IMR-90 (cell line): Measurements from ENCODE around the gene UBE3B. TPM values are rescaled to one million over a fixed set of nuclear protein-coding genes. Genes with fewer than 3 reads are reported as not detected.

Source experiments
- ATAC-seq: fragments of 200-7000 bp; cut with Tn5 transposase; 2 replicates; pipeline ENCODE4 v1.9.1; 2020; ENCODE audit warnings: low read depth, mild to moderate bottlenecking, moderate library complexity
- BruUV-seq: library from RNA; stranded (reverse); fragments of 400-500 nt; replicated peaks from 2 replicates; lab custom pipeline; 2021; lab: Mats Ljungman, UMichigan
- CTCF ChIA-PET: fragments of 300-600 bp; formaldehyde crosslinking; extraction: SDS; loops from one replicate; lab custom pipeline; 2021; ENCODE audit warnings: antibody characterized with exemption; lab: Yijun Ruan, JAX
- POLR2A ChIA-PET: fragments of 300-600 bp; sonication (Branson Sonifier 250); formaldehyde crosslinking; loops from one replicate; lab custom pipeline; 2022; ENCODE audit warnings: antibody characterized with exemption; ENCODE audit not compliant: unreplicated experiment; lab: Charles Lee
- DNase-seq: peaks from one replicate; pipeline ENCODE4 v3.0.0; 2013
- H2AFZ ChIP-seq: replicated peaks from 2 replicates; pipeline ENCODE3; 2013; ENCODE audit warnings: low read length, mild to moderate bottlenecking; ENCODE audit not compliant: poor library complexity
- H2AK5ac ChIP-seq: 2 replicates; pipeline ENCODE4 v1.6.1; 2013; ENCODE audit warnings: low read depth, low read length, inconsistent platforms
- H2AK9ac ChIP-seq: replicated peaks from 2 replicates; pipeline ENCODE3; 2013; ENCODE audit warnings: mild to moderate bottlenecking, low read depth, low read length, moderate library complexity; ENCODE audit not compliant: poor library complexity
- H2BK120ac ChIP-seq: 2 replicates; pipeline ENCODE4 v1.6.1; 2013; ENCODE audit warnings: low read depth, low read length, inconsistent platforms
- H2BK15ac ChIP-seq: 3 replicates; pipeline ENCODE4 v1.6.1; 2013; ENCODE audit warnings: low read depth, low read length, inconsistent platforms
- H2BK20ac ChIP-seq: 2 replicates; pipeline ENCODE4 v1.6.1; 2013; ENCODE audit warnings: low read depth, mild to moderate bottlenecking, inconsistent platforms, low read length, moderate library complexity
- H2BK5ac ChIP-seq: 2 replicates; pipeline ENCODE4 v1.6.1; 2013; ENCODE audit warnings: mild to moderate bottlenecking, low read depth, low read length, inconsistent platforms; ENCODE audit not compliant: poor library complexity, severe bottlenecking
- H3K14ac ChIP-seq: replicated peaks from 2 replicates; pipeline ENCODE4 v1.6.1; 2013; ENCODE audit warnings: low read depth, low read length, inconsistent platforms
- H3K18ac ChIP-seq: 2 replicates; pipeline ENCODE4 v1.6.1; 2013; ENCODE audit warnings: low read depth, low read length, control low read depth
- H3K23ac ChIP-seq: 2 replicates; pipeline ENCODE4 v1.6.1; 2013; ENCODE audit warnings: low read depth, low read length, inconsistent platforms
- H3K27ac ChIP-seq: 2 replicates; pipeline ENCODE4 v1.5.1; 2013; ENCODE audit warnings: mild to moderate bottlenecking, control low read depth, low read length; ENCODE audit not compliant: insufficient read depth
- H3K27me3 ChIP-seq: 2 replicates; pipeline ENCODE4 v1.6.1; 2013; ENCODE audit warnings: low read length; ENCODE audit not compliant: control insufficient read depth, insufficient read depth
- H3K36me3 ChIP-seq: 2 replicates; pipeline ENCODE4 v1.6.1; 2013; ENCODE audit warnings: low read length, mixed read lengths; ENCODE audit not compliant: control insufficient read depth, insufficient read depth
- H3K4ac ChIP-seq: 2 replicates; pipeline ENCODE4 v1.6.1; 2013; ENCODE audit warnings: low read depth, low read length, inconsistent platforms
- H3K4me1 ChIP-seq: 2 replicates; pipeline ENCODE4 v1.6.1; 2013; ENCODE audit warnings: low read length, mixed read lengths; ENCODE audit not compliant: control insufficient read depth, insufficient read depth
- H3K4me2 ChIP-seq: 2 replicates; pipeline ENCODE4 v1.6.1; 2013; ENCODE audit warnings: low read depth, mild to moderate bottlenecking, control low read depth, low read length, moderate library complexity
- H3K4me3 ChIP-seq: 2 replicates; pipeline ENCODE4 v1.5.1; 2013; ENCODE audit warnings: low read depth, mild to moderate bottlenecking, control low read depth, low read length, moderate library complexity; ENCODE audit not compliant: insufficient read depth
- H3K56ac ChIP-seq: 2 replicates; pipeline ENCODE4 v1.6.1; 2013; ENCODE audit warnings: low read length, inconsistent platforms; ENCODE audit not compliant: insufficient read depth; ENCODE audit errors: extremely low read depth
- H3K79me1 ChIP-seq, 2 experiments: 2 replicates each; pipeline ENCODE4 v1.6.1; 2013; ENCODE audit warnings: low read length in 2 of 2, inconsistent platforms in 1 of 2, low read depth in 1 of 2
- H3K9ac ChIP-seq: 2 replicates; pipeline ENCODE4 v1.6.1; 2013; ENCODE audit warnings: low read depth, low read length, control low read depth
- H3K9me1 ChIP-seq: 2 replicates; pipeline ENCODE4 v1.6.1; 2013; ENCODE audit warnings: low read length, inconsistent platforms; ENCODE audit not compliant: insufficient read depth
- H3K9me3 ChIP-seq: 2 replicates; pipeline ENCODE4 v1.6.1; 2013; ENCODE audit warnings: low read length; ENCODE audit not compliant: control insufficient read depth, insufficient read depth
- H4K20me1 ChIP-seq: 2 replicates; pipeline ENCODE4 v1.6.1; 2013; ENCODE audit warnings: low read length, inconsistent platforms; ENCODE audit not compliant: insufficient read depth
- H4K5ac ChIP-seq: 2 replicates; pipeline ENCODE4 v1.6.1; 2013; ENCODE audit warnings: mild to moderate bottlenecking, low read depth, low read length, control low read depth
- H4K8ac ChIP-seq, 2 experiments: 2 replicates each; pipeline ENCODE4 v1.6.1; 2013; ENCODE audit warnings: low read depth in 2 of 2, low read length in 2 of 2, control low read depth in 1 of 2, inconsistent platforms in 1 of 2
- H4K91ac ChIP-seq: 2 replicates; pipeline ENCODE4 v1.6.1; 2013; ENCODE audit warnings: low read depth, low read length, inconsistent platforms; ENCODE audit not compliant: insufficient read depth
- FOS ChIP-seq: fragments of 150-350 bp; IDR thresholded peaks from 2 replicates; pipeline ENCODE4 v1.6.1; 2016; ENCODE audit warnings: low read depth, low read length
- MAFK ChIP-seq: IDR thresholded peaks from 2 replicates; pipeline ENCODE4 v1.6.1; 2012; ENCODE audit warnings: low read depth, low read length, improper control_type of control experiment
- MAZ ChIP-seq: IDR thresholded peaks from 2 replicates; pipeline ENCODE4 v1.6.1; 2012; ENCODE audit warnings: low read depth, mild to moderate bottlenecking, low read length, improper control_type of control experiment, moderate library complexity, borderline replicate concordance
- MXI1 ChIP-seq: IDR thresholded peaks from 2 replicates; pipeline ENCODE4 v1.6.1; 2012; ENCODE audit warnings: low read depth, mild to moderate bottlenecking, low read length, moderate library complexity, borderline replicate concordance
- POLR2A ChIP-seq: IDR thresholded peaks from 2 replicates; pipeline ENCODE4 v1.6.1; 2012; ENCODE audit warnings: mild to moderate bottlenecking, low read depth, low read length
- RAD21 ChIP-seq: IDR thresholded peaks from 2 replicates; pipeline ENCODE4 v1.6.1; 2012; ENCODE audit warnings: low read length, improper control_type of control experiment
- RCOR1 ChIP-seq: IDR thresholded peaks from 2 replicates; pipeline ENCODE4 v1.6.1; 2012; ENCODE audit warnings: mild to moderate bottlenecking, low read length, improper control_type of control experiment; ENCODE audit not compliant: insufficient replicate concordance
- RFX5 ChIP-seq: IDR thresholded peaks from 2 replicates; pipeline ENCODE4 v1.8.0; 2012; ENCODE audit warnings: low read depth, mild to moderate bottlenecking, low read length, moderate library complexity
- WGBS, 2 experiments: methylation state at CpG; one replicate each; pipeline versions ENCODE4 v1.1.5 to v1.1.7; 2013; ENCODE audit warnings: missing lambda C conversion rate in 2 of 2; ENCODE audit not compliant: insufficient read length in 1 of 2; ENCODE audit errors: extremely low coverage in 2 of 2; 5-methylcytosine and 5-hydroxymethylcytosine counted together
- dilution Hi-C: fragments of 300-500 bp; cut with HindIII; formaldehyde crosslinking; loops from one replicate; pipeline ENCODE4 v1.14.3; 2018; ENCODE audit warnings: low sequenced_read_pairs; ENCODE audit not compliant: unreplicated experiment
- in situ Hi-C: fragments of 300-500 bp; cut with MboI; formaldehyde crosslinking; loops from 3 replicates; pipeline ENCODE4 v1.14.3; 2019; ENCODE audit warnings: low sequenced_read_pairs, inconsistent platforms, mixed read lengths
- intact Hi-C: fragments of 100-400 bp; cut with micrococcal nuclease; formaldehyde crosslinking; loops from 2 replicates; pipeline ENCODE4 v1.10.0; 2022
- polyA plus RNA-seq, 3 experiments: library from polyadenylated mRNA; depleted of rRNA; stranded (reverse); fragments of >200 nt; gene quantifications; 2 replicates each; pipeline ENCODE4 v1.2.3, GENCODE V29; 2012; ENCODE audit warnings: low replicate concordance in 1 of 3
- total RNA-seq: library from RNA; depleted of rRNA; stranded (reverse); fragments of >200 nt; gene quantifications from 2 replicates; pipeline ENCODE4 v1.2.3, GENCODE V29; 2012
- TF ChIP-seq, protein P1 (sequence below): conservative IDR thresholded peaks from 2 replicates; pipeline ENCODE4 v1.5.1; 2012; ENCODE audit warnings: mild to moderate bottlenecking, low read depth, low read length, improper control_type of control experiment
- TF ChIP-seq, protein P2 (sequence below): fragments of 150-350 bp; IDR thresholded peaks from 2 replicates; pipeline ENCODE4 v1.6.1; 2017; ENCODE audit warnings: mild to moderate bottlenecking, antibody characterized with exemption, low read length, low read depth
- TF ChIP-seq, protein P3 (sequence below): fragments of 150-350 bp; IDR thresholded peaks from 2 replicates; pipeline ENCODE4 v1.6.1; 2016; ENCODE audit warnings: low read depth, mild to moderate bottlenecking, low read length, moderate library complexity, borderline replicate concordance

The UBE3B gene
- total and polyA plus RNA-seq, 2 of the 4 experiments (the other 2 are of a cell fraction) = 18.8 to 24.9 TPM

DNA sequence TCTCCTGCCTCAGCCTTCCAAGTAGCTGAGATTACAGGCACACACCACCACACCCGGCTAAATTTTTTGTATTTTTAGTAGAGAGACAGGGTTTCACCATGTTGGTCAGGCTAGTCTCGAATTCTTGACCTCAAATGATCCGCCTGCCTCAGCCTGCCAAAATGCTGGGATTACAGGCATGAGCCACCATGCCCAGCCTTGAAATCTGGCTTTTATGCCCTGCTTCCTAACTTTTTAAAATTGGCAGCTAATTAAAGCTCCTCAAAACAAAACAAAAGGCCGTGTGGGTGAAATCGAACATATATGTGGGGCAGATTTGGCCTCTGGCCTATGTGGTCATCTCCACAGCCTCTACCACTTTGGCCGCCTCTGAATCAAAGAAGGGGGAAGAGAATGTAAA is 38.3 kb upstream of the UBE3B start:
- Histone ChIP-seq H3K56ac (no peak overlapping the region), H2AFZ (no peak overlapping the region), H2BK120ac (no peak overlapping the region), H3K27me3 (no peaks in the 10 kb centered on the region), H3K14ac (no peak overlapping the region), H4K91ac (no peak overlapping the region), H3K18ac (no peak overlapping the region), H3K23ac (no peak overlapping the region), H3K9me3 (no peaks in the 10 kb centered on the region), H4K20me1 (no peaks in the 10 kb centered on the region), H4K5ac (no peak overlapping the region), H3K4me1 (no peaks in the 10 kb centered on the region; the same call in 1 of the 2 replicates), H2BK5ac (no peak overlapping the region), H3K9me1 (peaks cover 8% of the 10 kb centered on the region), H2BK20ac (no peak overlapping the region), H3K4me3 (no peak overlapping the region), H3K4ac (no peak overlapping the region), H2AK5ac (no peak overlapping the region), H3K36me3 (0 out of 2 replicates have a peak, but pooled peaks cover under 1% of the 10 kb centered on the region), H3K4me2 (no peak overlapping the region), H3K9ac (no peak overlapping the region), H3K79me1 (peaks cover 4 to 8% of the 10 kb centered on the region in 2 experiments; a peak in 2 of 4 replicates), H2AK9ac (no peak overlapping the region), H4K8ac (no peak overlapping the region), H3K27ac (no peak overlapping the region), H2BK15ac (no peak overlapping the region)
- WGBS, 2 experiments = 70% methylated on average over 2 of the region's 6 CpGs; no CpG with 5 or more reads in 1 of the 2 experiments
- BruUV-seq = no TSS peak
- TF ChIP-seq MAZ (no peak), MXI1 (no peak), POLR2A (no peak), MAFK (no peak), RCOR1 (no peak), FOS (no peak), RAD21 (no peak), RFX5 (no peak)
- TF ChIP-seq, protein P1, sequence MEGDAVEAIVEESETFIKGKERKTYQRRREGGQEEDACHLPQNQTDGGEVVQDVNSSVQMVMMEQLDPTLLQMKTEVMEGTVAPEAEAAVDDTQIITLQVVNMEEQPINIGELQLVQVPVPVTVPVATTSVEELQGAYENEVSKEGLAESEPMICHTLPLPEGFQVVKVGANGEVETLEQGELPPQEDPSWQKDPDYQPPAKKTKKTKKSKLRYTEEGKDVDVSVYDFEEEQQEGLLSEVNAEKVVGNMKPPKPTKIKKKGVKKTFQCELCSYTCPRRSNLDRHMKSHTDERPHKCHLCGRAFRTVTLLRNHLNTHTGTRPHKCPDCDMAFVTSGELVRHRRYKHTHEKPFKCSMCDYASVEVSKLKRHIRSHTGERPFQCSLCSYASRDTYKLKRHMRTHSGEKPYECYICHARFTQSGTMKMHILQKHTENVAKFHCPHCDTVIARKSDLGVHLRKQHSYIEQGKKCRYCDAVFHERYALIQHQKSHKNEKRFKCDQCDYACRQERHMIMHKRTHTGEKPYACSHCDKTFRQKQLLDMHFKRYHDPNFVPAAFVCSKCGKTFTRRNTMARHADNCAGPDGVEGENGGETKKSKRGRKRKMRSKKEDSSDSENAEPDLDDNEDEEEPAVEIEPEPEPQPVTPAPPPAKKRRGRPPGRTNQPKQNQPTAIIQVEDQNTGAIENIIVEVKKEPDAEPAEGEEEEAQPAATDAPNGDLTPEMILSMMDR = no peak
- TF ChIP-seq, protein P2, sequence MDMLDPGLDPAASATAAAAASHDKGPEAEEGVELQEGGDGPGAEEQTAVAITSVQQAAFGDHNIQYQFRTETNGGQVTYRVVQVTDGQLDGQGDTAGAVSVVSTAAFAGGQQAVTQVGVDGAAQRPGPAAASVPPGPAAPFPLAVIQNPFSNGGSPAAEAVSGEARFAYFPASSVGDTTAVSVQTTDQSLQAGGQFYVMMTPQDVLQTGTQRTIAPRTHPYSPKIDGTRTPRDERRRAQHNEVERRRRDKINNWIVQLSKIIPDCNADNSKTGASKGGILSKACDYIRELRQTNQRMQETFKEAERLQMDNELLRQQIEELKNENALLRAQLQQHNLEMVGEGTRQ = no peak
- TF ChIP-seq, protein P3, sequence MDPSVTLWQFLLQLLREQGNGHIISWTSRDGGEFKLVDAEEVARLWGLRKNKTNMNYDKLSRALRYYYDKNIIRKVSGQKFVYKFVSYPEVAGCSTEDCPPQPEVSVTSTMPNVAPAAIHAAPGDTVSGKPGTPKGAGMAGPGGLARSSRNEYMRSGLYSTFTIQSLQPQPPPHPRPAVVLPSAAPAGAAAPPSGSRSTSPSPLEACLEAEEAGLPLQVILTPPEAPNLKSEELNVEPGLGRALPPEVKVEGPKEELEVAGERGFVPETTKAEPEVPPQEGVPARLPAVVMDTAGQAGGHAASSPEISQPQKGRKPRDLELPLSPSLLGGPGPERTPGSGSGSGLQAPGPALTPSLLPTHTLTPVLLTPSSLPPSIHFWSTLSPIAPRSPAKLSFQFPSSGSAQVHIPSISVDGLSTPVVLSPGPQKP = no peak
- intact Hi-C loops = no loop called here
- dilution Hi-C loops = no loop called here
- no peak for DNase-seq
- ChIA-PET CTCF (interaction anchor here (0.6 kb wide), 1 partner anchor 37 kb away, joined by 6 read pairs; no protein-coding TSS in a partner anchor), POLR2A (no interaction called here)
- in situ Hi-C loops = no loop called here
- ATAC-seq = no peak
